UCSD-AML1 (cell line): ENCODE measurements around the gene CNN3.

Experiments used
- DNase-seq: peaks from one replicate; lab custom pipeline; 2025; ENCODE audit not compliant: unreplicated experiment; lab: John Stamatoyannopoulos, UW

CNN3 gene

DNA sequence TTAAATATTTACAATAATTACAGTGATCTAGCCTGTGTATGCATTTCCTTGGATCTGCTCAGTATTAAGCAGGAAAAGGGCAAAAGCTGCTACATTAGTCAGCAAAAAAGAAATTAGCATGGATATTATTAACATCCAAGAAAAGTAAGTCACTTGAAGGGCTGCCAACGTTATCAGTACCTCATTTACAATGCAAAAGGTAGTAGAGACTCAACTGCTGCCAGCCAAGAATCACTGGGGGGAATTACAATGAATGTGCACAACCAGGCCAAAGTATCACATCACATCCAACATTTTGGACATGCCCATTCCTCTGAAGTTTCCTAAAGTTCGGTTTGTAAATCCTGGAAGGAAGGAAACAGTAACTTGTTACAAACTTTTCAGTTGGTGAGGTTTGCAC is 1.9 kb downstream of the CNN3 start:
- DNase-seq: no peak

DNA sequence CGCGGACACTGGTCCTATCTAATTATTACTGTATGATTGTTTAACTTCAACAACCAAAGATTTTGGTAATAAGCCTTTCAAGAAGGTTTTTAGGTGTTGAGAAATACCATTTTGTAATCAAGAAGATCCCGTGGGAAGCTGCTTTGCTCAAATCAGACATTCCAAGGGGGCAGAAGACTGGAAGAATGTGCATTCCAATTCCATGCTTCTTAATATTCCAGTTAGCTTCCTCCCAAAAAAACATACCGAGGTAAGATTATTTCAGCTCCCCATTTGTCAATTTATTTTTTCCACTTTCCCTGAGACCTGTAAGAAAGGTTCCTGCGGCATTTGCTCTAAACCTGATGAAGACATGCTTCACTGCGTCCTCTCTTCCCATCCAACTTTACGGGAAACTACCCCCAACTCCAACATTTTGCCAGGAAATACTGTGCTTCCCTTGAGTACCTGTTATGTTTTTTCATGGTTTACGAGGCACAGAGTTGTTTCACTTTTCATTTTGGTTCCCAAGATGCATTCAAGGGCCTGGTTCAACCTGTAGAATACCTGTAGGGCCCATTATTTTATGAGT is 4.1 kb downstream of the CNN3 start:
- DNase-seq: no peak

DNA sequence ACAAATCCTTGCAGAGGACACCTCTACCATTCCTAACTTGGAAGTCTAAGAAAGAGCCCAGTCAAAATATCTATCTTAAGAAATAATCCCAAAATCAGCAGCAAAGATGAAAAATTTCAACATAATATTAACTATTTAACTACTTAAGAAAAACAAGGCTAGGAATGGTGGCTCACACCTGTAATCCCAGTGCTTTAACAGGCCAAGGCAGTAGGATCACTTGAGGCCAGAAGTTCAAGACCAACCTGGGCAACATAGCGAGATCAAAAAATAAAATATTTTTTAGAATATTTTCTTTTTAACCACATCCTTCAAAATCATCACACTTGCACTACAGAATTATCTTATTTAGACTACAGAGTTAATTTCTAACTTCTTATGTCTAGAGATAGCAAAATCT is 4.9 kb downstream of the CNN3 start:
- DNase-seq: no peak

DNA sequence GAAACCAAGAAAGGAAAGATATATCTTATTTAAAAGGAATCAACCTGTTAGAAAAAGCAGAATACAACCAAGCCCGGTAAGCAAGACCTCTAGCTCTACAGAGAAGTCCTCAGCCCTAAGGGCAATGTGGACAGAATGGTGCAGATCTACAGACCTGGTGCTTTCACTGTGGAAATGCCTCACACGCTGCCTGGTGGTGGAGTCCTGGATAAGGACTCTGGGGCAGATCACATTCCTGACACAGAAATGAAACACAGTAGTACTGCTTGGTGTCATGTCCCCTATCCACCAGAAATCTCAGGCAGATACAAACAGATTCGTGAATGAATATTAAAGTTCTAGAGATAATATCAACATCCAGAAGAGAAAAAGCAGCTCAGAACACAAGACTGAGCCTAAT is 6.8 kb downstream of the CNN3 start:
- no peak for DNase-seq

DNA sequence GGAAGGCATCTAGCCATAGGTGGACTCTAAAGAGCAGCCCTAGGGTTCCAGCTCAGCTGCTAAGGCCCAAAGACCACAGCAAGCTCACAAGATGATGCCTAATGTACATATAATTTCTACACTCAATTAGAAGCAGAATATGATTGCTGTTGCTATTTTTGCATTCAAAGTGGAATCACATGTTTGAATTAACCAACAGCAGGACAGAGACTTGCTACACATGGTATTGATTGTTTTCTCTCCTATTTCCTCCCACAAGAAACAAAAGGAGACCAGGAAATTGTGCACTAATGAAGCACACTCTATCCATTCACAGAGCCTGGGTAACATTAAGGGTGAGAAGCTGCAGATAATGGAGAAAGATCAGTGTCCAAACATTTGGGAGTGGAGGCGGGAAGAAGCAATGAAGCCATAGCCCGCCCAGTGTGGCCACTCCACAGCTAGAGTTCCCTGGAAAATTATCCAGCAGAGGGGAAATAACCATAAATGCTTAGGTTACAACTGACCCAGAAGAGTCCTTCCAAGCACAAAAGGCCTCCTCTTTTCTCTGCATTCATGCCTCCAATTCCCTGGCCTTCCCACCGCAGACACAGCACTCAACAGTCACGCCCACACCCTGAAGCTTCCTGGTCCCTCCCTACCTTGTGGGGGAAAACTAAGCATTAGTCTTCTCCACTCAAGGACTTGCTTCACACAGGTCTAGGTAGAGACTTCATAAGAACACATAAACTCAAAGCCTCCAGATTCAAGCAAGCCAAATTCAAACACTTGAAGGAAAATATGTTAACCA is 7.5 kb downstream of the CNN3 start:
- no peak for DNase-seq

DNA sequence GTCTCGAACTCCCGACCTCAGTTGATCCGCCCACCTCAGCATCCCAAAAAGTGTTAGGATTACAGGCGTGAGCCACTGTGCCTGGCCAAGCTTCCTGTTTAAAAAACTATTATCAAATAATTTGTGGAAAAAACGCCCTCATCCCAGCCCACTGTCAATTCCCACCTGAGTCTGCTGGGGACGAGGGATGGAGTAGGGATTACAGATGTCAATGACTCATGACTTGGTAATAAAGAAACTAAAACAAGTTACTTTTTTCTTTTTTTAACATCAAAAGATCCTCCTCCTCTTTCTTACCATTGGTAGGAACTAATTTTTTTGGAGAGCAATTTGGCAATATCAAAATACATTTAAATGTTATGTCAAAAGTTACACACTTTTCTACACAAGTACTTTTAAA is 9.7 kb downstream of the CNN3 start:
- no peak for DNase-seq

DNA sequence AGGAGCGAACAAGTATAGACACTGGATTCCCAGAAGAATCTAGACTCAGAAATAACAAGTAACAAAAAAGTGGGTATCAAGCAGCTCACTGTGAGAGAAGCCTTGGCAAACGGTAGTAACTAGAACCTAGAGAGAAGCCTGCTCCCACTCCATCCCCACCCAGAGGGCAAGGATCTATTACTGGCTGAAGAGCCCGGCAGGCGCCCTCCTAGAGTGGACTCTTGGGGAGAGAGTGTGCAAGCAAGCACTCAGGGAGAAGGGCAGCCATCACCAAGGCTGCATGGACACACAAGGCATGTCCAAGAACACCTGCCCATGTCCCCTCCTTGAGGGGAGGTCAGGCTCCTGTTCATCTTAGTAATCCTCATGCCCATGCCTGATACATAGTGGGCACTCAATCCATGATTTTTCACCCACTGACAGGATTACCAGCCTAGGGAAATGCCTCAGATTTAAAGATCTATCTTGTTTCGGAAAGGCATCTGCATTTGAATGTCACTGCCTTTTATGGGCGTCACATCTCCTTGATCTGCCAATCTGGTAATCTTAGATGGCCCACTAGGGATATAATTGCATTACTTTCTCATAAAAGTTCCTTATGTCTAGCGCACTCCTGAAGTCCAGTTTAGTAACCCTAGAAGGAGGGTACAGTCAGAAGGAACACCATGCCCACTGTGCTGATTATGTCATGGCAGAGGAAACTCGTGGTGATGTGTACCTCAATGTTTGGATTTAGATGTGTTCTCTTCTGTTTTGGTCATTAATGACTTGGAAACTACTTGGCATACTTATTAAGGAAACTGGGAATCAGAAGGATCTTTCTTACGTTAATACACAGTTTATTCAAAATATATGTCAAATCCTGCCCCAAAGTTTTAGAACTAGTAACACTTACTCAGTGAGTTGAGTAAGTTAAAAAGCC is 14.4 kb downstream of the CNN3 start:
- DNase-seq: no peak

DNA sequence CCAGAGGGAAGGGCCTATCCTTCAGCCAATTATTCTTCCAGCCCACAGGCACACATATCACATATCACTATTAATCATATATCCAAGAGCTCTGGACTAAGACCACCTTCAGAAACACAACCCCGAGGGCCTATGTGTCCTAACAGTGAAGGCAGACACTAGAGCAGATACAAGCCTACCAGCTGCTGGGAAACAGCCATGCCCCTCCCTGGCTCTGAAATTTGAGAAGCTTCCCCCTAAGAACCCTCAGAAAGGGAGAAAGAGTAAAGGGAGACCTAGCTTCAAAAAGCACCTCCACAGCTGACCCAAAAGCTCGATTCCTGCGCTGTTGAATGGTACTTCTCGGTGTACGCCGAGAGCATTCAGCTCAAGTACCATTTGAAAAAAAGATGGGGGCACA is 17.4 kb downstream of the CNN3 start:
- DNase-seq: no peak

DNA sequence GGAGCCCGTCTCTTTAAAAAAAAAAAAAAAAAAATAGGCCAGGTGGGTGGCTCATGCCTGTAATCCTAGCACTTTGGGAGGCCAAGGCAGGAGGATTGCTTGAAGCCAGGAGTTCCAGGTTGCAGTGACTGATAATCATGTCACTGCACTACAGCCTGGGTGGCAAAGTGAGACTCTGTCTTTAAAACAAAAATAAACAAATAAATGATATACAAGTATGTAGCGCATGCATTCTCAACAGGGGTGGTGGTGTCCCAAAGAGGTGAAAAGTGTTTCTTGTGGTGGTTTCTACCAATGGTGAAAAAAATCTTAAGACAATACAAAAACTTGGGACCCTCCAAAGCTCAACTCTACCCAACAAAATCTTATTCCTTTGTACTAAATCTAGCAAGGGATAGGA is 17.9 kb downstream of the CNN3 start:
- no peak for DNase-seq

DNA sequence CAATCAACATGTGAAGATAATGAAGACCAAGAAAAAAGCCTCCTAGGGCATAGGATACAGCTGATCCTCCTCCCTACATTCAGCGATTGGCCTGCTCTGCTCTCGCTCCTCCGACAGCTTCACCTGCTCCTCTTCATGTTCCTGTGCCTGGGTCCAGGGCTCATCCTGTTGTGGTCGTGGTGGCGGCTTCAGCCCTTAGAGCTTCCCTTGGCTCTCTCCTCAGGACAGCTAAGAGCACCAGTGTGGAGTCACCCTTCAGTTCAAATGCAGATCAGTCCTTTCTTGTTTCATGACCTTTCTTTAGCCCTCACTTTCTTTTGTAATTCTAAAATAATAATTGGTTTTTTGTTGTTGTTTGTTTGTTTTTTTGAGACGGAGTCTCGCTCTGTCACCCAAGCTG is 18.7 kb downstream of the CNN3 start:
- DNase-seq: no peak

DNA sequence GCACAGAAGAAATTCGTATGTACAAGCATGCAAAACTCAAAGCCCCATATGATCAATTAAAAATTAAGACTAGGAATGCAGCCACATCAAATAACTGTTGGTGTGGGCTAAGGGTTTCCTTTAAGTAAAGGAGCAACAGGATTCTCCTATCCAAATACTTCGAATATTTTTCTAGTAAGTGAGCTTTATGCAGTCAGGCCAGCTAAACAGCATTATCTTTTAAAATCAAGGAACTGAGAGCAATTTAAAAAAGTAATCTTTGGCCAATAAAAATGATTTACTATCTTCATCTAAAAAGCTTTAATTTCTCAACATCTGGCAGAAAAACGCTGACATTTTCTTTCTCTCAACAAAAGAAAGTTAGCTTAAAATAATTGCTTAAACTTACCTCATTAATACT is 19.8 kb downstream of the CNN3 start:
- DNase-seq: no peak

DNA sequence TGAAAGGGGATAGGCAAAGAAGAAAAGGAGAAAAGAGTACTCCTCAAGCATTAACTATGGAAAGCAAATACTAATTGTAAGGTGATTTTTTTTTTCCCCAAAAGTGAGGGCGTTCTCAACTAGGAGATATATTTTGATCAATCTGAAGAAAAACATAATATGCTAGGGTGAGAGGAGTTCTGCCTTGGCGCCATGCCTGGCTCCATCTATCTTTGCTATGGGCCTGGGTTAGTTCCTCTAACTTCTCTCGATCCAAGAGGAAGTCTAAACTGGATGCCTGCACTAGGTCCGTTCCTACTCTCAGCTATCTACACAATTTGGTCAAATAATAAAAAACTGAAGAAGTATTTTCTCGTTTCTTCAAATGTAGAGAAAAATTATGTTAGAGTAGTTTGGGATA is 20.5 kb downstream of the CNN3 start:
- DNase-seq: no peak

DNA sequence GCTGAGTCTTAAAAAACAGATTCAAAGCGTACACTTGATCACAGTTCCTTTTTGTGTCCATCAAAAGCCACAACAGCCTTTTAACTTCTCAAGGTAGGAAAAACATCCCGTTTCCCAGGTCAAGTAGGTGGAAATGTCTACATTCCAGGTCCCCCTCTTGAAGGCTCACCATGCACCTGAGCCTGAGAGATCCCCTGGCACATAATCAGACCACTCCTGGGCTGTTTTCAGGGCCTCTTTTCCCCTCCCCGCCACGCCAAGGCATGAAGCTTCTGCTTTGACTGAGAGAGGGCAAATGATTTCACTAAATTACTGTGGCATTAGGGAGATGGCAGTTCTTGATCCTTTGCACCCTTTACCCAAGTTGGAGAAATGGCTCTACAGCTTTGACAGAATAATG is 21.7 kb downstream of the CNN3 start:
- no peak for DNase-seq

DNA sequence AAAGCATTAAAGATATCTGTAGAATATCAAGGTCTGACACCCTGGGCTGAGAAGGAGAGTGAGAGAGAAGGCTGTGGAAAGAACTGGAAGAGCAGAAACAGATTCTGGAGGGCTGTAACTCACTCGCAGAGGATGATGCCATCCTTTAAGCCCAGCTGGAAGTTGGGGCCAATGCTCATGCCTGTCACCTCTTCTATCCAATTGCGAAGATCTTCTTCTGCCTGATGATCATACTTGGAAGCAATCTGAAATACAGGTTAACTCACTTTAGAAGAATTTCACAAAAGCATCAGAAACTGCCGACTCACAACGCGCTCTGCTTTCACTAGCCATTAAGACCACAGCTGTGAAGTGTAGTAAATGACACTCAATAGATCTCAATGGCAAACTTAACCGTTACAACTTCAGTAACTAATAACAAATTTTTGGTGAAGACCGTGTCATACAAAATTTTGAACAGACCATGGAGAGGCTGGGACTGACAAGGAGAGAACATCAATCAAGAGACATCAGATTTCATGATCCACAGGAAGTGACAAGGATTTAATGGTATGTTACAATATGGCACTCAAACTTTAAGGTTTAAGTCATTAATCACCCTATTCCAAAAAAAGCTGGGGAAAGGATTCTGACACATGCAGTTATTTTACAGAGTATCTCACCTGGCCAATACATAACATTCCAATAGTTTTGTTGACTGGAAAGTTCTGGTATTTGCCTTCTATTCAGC is 23.5 kb downstream of the CNN3 start:
- DNase-seq: no peak

DNA sequence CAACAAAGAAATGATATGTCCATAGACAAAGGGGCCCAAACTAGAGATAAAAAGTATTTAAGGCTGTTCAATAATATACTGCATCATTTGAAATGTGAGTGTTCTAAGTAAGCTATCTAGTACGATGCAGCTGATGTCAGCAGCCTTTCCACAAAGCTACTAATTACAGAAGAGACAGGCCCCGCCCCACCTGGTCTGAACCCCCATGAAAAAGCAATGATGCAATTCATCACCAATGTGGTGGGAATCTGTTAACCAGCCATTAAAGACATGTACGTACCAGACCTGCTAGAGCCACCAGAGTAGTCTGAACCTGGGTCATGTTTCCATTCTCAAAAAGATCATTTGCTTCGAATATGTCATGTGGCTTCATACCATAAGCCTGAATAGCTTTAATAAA is 25.1 kb downstream of the CNN3 start:
- no peak for DNase-seq

DNA sequence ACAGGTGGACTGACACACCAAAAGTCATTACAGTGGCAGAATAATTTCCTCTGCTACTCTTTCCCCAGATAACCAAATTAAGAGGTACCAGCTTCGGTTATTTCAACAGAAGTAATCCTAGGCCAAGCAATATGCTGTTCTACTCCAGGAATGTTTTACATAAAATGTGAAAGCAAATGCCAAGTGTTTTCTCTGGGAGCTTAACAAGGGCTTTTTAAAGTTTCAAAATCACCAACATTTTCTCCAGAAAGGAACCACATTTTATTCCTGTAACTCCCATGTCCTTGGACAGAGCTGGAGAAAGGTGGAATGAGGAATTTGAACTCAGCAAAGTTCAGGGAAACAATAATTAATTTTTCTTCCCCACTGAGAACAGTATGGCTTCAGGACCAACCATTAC is 27.2 kb downstream of the CNN3 start:
- DNase-seq: no peak

DNA sequence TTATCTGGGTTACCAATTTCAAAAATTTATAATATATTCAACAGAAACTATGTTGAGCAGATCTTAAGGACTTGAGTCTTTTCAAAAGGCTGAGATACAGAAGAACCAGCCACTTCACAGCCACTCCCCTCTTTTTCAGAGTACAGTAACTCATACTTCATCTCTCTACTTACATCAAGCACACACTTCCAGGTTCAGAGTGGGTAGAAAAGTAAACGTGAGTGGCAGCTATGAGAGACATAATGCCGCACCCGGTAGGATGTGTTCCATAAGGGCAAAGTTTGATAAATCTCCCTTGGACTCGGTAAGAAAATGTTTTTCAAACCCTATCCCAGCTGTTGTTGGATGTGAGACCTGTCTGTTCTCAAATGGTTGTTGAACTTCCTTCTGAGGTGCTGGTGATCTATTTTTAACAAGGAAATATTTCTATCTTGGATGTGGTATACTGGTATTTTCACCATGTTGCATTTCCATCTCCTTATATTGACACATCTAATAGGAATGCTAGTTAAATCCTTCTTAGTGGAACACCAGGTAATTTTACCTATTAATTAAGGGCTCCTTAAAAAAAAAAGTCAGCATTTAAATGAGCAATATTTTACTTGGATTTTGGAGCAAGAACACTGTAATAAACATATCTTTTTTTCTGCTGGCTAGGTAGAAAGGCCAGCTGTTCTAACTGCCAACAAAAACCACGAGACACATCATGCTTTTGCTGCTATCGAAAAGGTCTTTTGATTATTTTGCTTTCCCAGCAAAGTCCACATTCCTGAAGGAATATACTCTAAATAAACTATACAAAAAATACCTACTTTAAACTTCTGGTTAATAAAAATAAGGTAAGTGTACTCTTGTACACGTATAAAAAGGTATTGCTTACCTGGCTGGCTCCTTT is 28.2 kb downstream of the CNN3 start:
- DNase-seq: no peak

DNA sequence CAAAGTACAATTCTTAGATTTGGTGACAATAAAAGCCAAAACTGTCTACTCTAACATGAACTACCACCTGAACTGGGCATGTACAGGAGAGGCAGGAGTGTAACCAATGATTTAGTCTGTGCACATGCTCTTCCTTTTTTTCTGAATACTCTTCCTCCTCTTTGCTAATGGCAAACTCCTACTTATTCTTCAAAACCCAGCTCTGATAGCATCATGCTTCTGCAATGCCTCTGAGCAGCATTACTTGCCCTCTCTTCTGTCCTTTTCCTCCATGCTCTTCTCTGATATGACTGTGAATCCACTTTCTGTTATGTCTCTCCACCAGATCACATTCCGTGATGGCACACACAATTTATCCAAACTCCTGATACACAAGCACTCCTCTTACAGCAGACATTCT is 31.4 kb downstream of the CNN3 start:
- no peak for DNase-seq

DNA sequence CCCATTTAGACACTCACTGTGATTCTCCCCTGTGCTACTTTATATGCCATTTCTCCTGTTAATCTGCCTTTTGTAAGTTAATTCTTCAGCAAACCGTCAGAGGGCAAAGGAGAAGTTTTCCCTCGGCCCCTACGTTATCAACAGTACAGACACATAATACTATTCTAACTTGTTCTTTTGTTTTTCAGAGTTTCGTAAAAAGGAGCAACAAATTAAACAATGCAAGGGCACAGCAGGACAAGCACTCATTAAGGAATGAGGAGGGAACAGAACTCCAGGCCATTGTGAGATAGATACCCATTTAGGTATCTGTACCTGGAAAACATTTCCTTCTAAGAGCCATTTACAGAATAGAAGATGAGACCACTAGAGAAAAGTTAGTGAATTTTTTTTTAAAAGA is 32.3 kb downstream of the CNN3 start:
- no peak for DNase-seq

DNA sequence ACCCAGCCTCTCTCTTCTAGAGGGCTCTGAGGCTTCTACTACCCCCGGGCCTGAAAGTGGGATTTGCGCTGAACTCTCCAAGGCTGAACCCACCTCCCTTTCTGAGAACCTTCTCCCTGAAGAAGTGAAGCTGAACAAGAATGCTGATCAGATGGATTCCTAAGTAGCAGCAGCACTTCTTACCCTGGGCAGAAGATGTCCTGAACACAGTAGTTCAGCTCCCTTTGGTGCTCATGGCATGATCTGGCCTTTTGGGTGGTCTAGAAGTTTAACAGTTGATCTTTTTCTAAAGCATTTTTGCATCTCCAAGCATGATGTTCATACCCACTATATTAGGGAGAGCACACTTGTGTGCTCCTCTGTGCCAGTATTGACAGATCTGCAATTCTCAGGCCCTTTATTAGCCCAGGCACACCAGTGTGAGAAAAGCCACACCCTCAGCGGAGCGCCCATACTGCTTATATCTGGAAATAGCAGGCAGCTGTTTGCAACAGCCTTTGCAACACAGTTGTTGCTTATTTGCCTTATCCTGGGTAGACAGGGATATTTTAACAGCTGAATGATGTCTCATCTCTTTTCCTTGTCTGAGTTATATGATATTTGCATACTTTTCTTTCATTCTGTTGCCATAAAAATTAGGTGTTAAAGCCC is 34.2 kb downstream of the CNN3 start:
- DNase-seq: no peak
